Duodenal mucosa (tissue), 2 donors: ENCODE measurements around the gene NPIPA1.
"Not testable (repeated sequence)": the region's sequence is repeated elsewhere in the genome, so short reads cannot be mapped to it uniquely, and the experiment has no call there.

Experiments
- H3K27ac ChIP-seq: one replicate; pipeline ENCODE4 v1.7.0; 2013; ENCODE audit warnings: low read depth, low read length
- H3K27me3 ChIP-seq, 2 donors: one replicate each; pipeline ENCODE4 v1.7.0; 2013; ENCODE audit warnings: low read length in 2 of 2, control low read depth in 1 of 2; ENCODE audit not compliant: insufficient read depth in 2 of 2, control insufficient read depth in 1 of 2
- H3K36me3 ChIP-seq, 2 donors: one replicate each; pipeline ENCODE4 v1.7.0; 2013; ENCODE audit warnings: low read length in 2 of 2, control low read depth in 1 of 2; ENCODE audit not compliant: insufficient read depth in 2 of 2, control insufficient read depth in 1 of 2
- H3K4me1 ChIP-seq, 2 donors: one replicate each; pipeline ENCODE4 v1.7.0; 2013; ENCODE audit warnings: low read length in 2 of 2, control low read depth in 1 of 2; ENCODE audit not compliant: insufficient read depth in 2 of 2, control insufficient read depth in 1 of 2
- H3K4me3 ChIP-seq, 2 donors: one replicate each; pipeline ENCODE4 v1.7.0; 2013; ENCODE audit warnings: low read length in 2 of 2, low read depth in 1 of 2
- H3K9ac ChIP-seq, 2 donors: one replicate each; pipeline ENCODE4 v1.7.0; 2013; ENCODE audit warnings: low read length in 2 of 2, low read depth in 1 of 2
- H3K9me3 ChIP-seq, 2 donors: one replicate each; pipeline ENCODE4 v1.7.0; 2013; ENCODE audit warnings: low read length in 2 of 2, control low read depth in 1 of 2; ENCODE audit not compliant: control insufficient read depth in 1 of 2

NPIPA1 gene

DNA sequence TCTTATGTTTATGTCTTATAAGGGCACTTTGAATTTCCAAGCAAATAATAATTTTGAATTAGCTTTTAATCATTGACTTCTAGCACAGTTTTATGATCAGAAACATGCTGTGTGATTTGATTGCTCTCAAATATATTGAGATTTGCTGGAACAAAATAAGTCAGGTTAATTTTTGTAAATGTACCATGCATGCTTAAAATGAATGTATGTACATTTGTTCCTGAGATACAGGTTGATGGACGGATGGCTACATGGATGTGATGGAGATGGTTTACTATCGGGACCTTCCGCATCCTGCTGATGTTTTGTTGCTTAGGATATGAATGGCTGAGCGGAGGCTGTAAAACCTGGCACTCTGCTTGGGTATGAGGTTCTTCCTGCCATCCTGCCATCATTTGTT, at the start of gene NPIPA1:
TSS of gene NPIPA1 (plus strand) at position 301 of the 400 bp plus-strand sequence. CDS start at position 301, 0 bp downstream.
- H3K36me3 ChIP-seq, H3K4me1 ChIP-seq, H3K9me3 ChIP-seq, H3K27ac ChIP-seq, H3K27me3 ChIP-seq, H3K4me3 ChIP-seq, H3K9ac ChIP-seq: not testable (repeated sequence)

DNA sequence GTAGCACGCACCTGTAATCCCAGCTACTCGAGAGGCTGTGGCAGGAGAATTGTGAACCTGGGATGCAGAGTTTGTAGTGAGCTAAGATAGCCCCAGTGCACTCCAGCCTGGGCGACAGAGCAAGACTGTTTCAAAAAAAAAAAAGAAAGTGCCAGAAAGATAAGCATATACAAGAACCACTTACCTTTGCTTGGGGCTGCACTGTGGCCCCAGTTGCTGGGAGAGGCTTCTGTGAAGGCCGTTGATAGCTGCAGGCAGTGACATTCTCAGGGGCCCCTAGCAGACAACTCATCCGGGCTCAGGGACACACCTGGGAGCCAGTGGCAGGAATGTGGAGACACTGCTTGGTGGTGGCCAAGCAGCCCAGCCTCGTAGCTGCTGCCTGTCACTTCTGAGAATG, 45.1 kb upstream of the NPIPA1 start:
- not testable (repeated sequence) for H3K27ac ChIP-seq, H3K4me3 ChIP-seq, H3K9ac ChIP-seq, H3K4me1 ChIP-seq, H3K9me3 ChIP-seq, H3K27me3 ChIP-seq, H3K36me3 ChIP-seq

DNA sequence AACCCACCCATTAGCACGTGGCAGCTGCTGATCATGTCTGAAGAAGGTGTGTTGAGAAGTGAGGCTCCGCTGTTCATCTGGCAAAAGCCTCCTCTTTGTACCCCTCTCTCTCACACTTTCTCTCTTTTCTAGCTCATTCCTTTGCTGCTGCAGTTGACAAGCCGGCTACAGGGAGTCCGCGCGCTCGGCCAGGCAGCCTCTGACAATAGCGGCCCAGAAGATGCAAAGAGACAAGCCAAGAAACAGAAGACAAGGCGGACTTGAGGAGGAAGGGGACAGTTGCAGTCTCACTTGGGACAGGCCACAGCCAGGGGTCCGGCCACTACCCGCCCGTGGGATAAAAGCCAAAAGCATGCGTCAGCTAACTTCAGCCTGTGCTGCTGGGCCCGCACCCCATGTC, 41.9 kb upstream of the NPIPA1 start:
- H3K9me3 ChIP-seq, H3K27me3 ChIP-seq, H3K9ac ChIP-seq, H3K4me3 ChIP-seq, H3K36me3 ChIP-seq, H3K27ac ChIP-seq, H3K4me1 ChIP-seq: not testable (repeated sequence)

GRCh38 chr16:14896023-14896422, 41.2 kb upstream of the NPIPA1 start:
- H3K27ac ChIP-seq, H3K36me3 ChIP-seq, H3K9ac ChIP-seq, H3K9me3 ChIP-seq, H3K4me1 ChIP-seq, H3K27me3 ChIP-seq, H3K4me3 ChIP-seq: not testable (repeated sequence)

- not testable (repeated sequence) for H3K4me3 ChIP-seq, H3K4me1 ChIP-seq, H3K9me3 ChIP-seq, H3K27me3 ChIP-seq, H3K9ac ChIP-seq, H3K36me3 ChIP-seq, H3K27ac ChIP-seq
These were observed 40.1 kb upstream of the NPIPA1 start for GRCh38 chr16:14897006-14897664.

DNA sequence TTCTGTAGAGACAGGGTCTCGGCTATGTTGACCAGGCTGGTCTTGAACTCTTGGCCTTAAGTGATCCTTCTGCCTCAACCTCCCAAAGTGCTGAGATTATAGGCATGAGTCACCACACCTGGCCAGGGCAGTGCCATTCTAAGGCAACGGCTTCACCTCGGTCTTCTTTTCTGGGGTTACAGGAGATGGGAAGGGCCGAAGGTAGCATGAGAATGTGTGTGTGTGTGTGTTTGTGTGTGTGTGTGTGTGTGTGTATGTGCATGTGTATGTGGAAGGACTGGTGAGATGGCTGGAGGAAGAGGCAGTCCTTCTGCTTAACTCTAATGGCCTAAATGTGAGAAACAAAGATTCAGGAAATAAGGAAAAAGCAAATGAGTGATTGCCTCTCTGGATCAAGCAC, 39.1 kb upstream of the NPIPA1 start:
- H3K4me3 ChIP-seq, H3K36me3 ChIP-seq, H3K9me3 ChIP-seq, H3K4me1 ChIP-seq, H3K9ac ChIP-seq, H3K27ac ChIP-seq, H3K27me3 ChIP-seq: not testable (repeated sequence)

DNA sequence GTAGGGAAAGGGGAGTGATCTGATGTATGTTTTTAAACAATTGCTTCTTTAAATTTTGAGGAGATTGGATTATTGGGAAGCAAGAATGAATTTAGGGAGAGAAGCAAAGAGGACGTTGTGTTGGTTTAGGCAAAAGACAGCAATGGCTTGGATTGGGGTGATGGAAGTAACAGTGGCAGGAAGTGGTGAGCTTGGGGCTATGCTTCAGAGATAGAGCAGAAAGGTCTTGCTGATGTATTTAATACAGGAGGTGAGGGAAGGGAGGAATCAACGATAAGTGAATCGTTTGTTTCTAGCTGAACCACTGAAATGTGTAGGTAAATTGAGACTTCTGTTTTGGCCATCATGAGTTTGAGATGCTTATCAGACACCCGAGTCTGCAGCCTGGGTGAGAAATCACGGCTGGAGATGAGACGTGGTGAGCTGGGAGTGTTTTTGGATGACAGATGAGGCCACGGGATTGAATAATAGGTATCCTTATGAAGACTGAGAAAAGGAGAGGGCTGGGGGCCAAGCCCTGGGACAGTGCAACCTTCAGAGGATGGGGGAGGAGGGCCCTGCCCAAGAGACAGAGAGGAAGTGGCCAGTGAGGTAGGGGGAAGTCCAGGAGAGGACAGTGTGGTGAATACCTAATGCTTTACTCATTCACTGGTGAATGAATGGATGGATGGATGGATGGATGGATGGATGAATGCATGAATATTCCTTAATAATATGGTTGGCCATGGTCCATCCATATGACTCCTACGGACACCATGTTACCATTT, 33.9 kb upstream of the NPIPA1 start:
- H3K4me3 ChIP-seq, H3K27ac ChIP-seq, H3K36me3 ChIP-seq, H3K9ac ChIP-seq, H3K4me1 ChIP-seq, H3K27me3 ChIP-seq, H3K9me3 ChIP-seq: not testable (repeated sequence)

DNA sequence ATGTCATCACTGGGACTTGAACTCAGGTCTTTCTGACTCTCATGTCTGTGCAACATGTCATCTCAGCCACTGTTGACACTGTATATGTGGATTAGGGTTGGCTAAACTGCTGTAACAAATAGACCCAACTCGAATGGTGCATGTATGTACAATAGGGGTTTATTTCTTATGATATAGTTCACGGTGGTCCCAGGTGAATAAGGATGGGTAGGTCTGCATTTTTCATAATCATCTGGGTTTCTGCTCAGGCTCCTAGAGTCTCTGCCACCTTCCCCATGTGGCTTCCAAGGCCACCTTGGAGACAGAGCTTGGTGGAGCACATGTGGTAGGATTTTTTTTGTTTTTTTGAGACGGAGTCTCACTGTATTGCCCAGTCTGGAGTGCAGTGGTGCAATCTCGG, 27.5 kb upstream of the NPIPA1 start:
- not testable (repeated sequence) for H3K9me3 ChIP-seq, H3K4me1 ChIP-seq, H3K9ac ChIP-seq, H3K4me3 ChIP-seq, H3K27me3 ChIP-seq, H3K36me3 ChIP-seq, H3K27ac ChIP-seq

GRCh38 chr16:14910833-14911629, 26.2 kb upstream of the NPIPA1 start:
- H3K27me3 ChIP-seq, H3K36me3 ChIP-seq, H3K27ac ChIP-seq, H3K9me3 ChIP-seq, H3K4me3 ChIP-seq, H3K9ac ChIP-seq, H3K4me1 ChIP-seq: not testable (repeated sequence)

- H3K27me3 ChIP-seq, H3K4me3 ChIP-seq, H3K9ac ChIP-seq, H3K9me3 ChIP-seq, H3K27ac ChIP-seq, H3K36me3 ChIP-seq, H3K4me1 ChIP-seq: not testable (repeated sequence)
These were observed 25.3 kb upstream of the NPIPA1 start for GRCh38 chr16:14911954-14912353.
